GM21515 (cell line): Measurements from ENCODE around the gene SYMPK.
"Not testable (repeated sequence)": the region's sequence is repeated elsewhere in the genome, so short reads cannot be mapped to it uniquely, and the experiment has no call there.

Experiments used
- ATAC-seq: cut with Tn5 transposase; IDR thresholded peaks from one replicate; pipeline ENCODE4 v1.9.1; 2021; ENCODE audit not compliant: unreplicated experiment

The SYMPK gene

GRCh38 chr19:45862564-45863334, at the start of gene SYMPK:
Gene SYMPK (minus strand): TSS chr19:45863147. CDS start chr19:45854495, 8,652 bp downstream.
- ATAC-seq: peak; percentile 85

- no peak for ATAC-seq
Measured at GRCh38 chr19:45911291-45911690, 48.3 kb upstream of the SYMPK start.

- ATAC-seq: no peak
Measured at GRCh38 chr19:45908956-45909355, 46.0 kb upstream of the SYMPK start.

GRCh38 chr19:45906221-45906620, 43.3 kb upstream of the SYMPK start:
- ATAC-seq: no peak

- no peak for ATAC-seq
Measured at GRCh38 chr19:45905011-45905410, 42.1 kb upstream of the SYMPK start.

GRCh38 chr19:45902651-45903625, 40.0 kb upstream of the SYMPK start:
- ATAC-seq: peak; percentile 83

GRCh38 chr19:45901912-45902650, 39.1 kb upstream of the SYMPK start, which contains the start of gene MYPOP:
Gene MYPOP (minus strand): TSS chr19:45902613. CDS start chr19:45901773, 840 bp downstream.
- no peak for ATAC-seq

- no peak for ATAC-seq
Measured at GRCh38 chr19:45901432-45901911, 38.5 kb upstream of the SYMPK start.

GRCh38 chr19:45900738-45901431, 37.9 kb upstream of the SYMPK start:
- ATAC-seq: no peak

- ATAC-seq: no peak
Measured at GRCh38 chr19:45899919-45900589, 37.1 kb upstream of the SYMPK start.

- no peak for ATAC-seq
Measured at GRCh38 chr19:45899253-45899652, 36.3 kb upstream of the SYMPK start.

GRCh38 chr19:45897261-45897812, 34.4 kb upstream of the SYMPK start:
- no peak for ATAC-seq

- ATAC-seq: not testable (repeated sequence)
Measured at GRCh38 chr19:45895983-45896599, 33.1 kb upstream of the SYMPK start.

GRCh38 chr19:45895519-45895972, 32.6 kb upstream of the SYMPK start:
- no peak for ATAC-seq

GRCh38 chr19:45890877-45891276, 27.9 kb upstream of the SYMPK start:
- ATAC-seq: no peak

GRCh38 chr19:45889210-45889885, 26.4 kb upstream of the SYMPK start:
- no peak for ATAC-seq

GRCh38 chr19:45887200-45887710, 24.3 kb upstream of the SYMPK start:
- no peak for ATAC-seq
